Prostate gland (tissue), 2 donors: ENCODE results near the gene GAK.

Source experiments
- POLR2A ChIP-seq: fragments of 450-650 bp; IDR thresholded peaks from one replicate; pipeline ENCODE4 v1.6.1; 2016; ENCODE audit warnings: antibody characterized with exemption, mild to moderate bottlenecking
- TF ChIP-seq, protein P1 (sequence below), 4 experiments: fragments of 200-600 bp in 2 of 4; fragments of 450-650 bp in 2 of 4; sonication (generic) in 2 of 4; IDR thresholded peaks; 1 replicate in 3 of 4; 2 replicates in 1 of 4; pipeline ENCODE4 v1.5.1; 2016 to 2019; ENCODE audit warnings: antibody characterized with exemption in 4 of 4, mild to moderate bottlenecking in 2 of 4, moderate library complexity in 2 of 4

DNA sequence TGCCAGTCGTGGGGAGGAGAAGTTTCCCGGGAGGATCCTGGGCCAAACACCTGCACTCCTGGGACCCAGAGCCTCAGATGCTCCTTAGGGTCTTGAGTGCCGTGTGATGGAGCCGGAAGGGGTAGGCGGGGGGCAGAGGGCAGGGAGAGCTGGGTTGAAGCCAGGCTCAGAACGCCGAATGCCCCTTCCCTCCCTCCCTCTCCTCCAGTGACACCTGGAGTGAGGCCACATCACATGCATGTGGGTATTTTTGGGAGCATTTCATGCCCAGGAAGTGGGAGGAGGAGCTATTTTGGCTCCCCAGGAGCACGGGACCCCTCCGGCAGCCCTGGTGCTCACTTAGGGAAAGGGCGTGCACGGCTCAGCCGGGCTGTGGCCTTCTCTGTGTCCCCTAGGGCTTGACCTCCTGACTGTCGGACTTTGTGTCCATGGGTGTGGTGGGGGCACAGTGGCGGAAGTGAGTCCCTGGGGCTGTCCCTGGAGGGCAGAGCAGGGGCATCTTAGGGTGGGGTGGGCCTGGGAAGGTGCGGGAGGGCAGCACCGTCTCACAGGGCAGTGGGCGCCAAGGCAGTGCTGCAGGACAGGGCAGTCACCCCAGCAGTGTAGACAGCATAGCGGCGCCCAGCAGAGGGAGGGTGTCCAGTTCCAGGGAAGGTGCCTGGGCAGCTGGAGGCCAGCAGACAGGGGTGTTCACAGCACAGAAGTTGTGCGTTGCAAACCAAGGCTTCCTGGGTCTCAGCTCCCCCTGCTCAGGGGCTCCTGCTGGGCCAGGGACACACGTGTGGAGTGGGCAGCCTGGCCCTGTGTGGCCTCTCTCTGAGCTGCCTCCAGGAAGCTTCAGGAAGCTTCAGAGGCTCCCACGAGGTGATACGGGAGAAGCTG lies 101.3 kb downstream of the GAK start:
- TF ChIP-seq POLR2A: no peak
- TF ChIP-seq, protein P1, sequence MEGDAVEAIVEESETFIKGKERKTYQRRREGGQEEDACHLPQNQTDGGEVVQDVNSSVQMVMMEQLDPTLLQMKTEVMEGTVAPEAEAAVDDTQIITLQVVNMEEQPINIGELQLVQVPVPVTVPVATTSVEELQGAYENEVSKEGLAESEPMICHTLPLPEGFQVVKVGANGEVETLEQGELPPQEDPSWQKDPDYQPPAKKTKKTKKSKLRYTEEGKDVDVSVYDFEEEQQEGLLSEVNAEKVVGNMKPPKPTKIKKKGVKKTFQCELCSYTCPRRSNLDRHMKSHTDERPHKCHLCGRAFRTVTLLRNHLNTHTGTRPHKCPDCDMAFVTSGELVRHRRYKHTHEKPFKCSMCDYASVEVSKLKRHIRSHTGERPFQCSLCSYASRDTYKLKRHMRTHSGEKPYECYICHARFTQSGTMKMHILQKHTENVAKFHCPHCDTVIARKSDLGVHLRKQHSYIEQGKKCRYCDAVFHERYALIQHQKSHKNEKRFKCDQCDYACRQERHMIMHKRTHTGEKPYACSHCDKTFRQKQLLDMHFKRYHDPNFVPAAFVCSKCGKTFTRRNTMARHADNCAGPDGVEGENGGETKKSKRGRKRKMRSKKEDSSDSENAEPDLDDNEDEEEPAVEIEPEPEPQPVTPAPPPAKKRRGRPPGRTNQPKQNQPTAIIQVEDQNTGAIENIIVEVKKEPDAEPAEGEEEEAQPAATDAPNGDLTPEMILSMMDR (IDR thresholded peaks at IDR 0.05): no peak
